Type B pancreatic cell (in vitro differentiated cells): Measurements from ENCODE around the gene TBC1D16. TPM values are rescaled to one million over a fixed set of nuclear protein-coding genes. Genes with fewer than 3 reads are reported as not detected.
"Not testable (repeated sequence)": the region's sequence is repeated elsewhere in the genome, so short reads cannot be mapped to it uniquely, and the experiment has no call there.

Source experiments
- DNase-seq: peaks from one replicate; pipeline ENCODE4 v3.0.0; 2021; ENCODE audit warnings: mixed read lengths; ENCODE audit not compliant: unreplicated experiment; ENCODE audit errors: extremely low spot score
- H3K27ac Mint-ChIP-seq: 2 replicates; pipeline ENCODE4 v1.8.0; 2021; ENCODE audit warnings: mild to moderate bottlenecking, mixed read lengths
- H3K27me3 Mint-ChIP-seq: 2 replicates; pipeline ENCODE4 v1.8.0; 2021; ENCODE audit warnings: mixed read lengths
- H3K36me3 Mint-ChIP-seq: 2 replicates; pipeline ENCODE4 v1.8.0; 2021; ENCODE audit warnings: mixed read lengths
- H3K4me1 Mint-ChIP-seq: one replicate; pipeline ENCODE4 v1.8.0; 2021; ENCODE audit warnings: mixed read lengths; ENCODE audit not compliant: unreplicated experiment
- H3K4me3 Mint-ChIP-seq: 2 replicates; pipeline ENCODE4 v1.8.0; 2021; ENCODE audit warnings: mild to moderate bottlenecking, mixed read lengths
- H3K9me3 Mint-ChIP-seq: 2 replicates; pipeline ENCODE4 v1.8.0; 2021; ENCODE audit warnings: mixed read lengths
- CTCF ChIP-seq: fragments of 200-600 bp; sonication (generic); conservative IDR thresholded peaks from 2 replicates; pipeline ENCODE4 v1.5.0; 2021; ENCODE audit warnings: antibody characterized with exemption, mild to moderate bottlenecking
- total RNA-seq: library from RNA; stranded (reverse); gene quantifications from 2 replicates; pipeline ENCODE4 v1.2.1, GENCODE V29; 2021; ENCODE audit warnings: low replicate concordance

The TBC1D16 gene
- total RNA-seq, 1 donor from 2014 or later = 71.9 TPM

- no peak for DNase-seq
- Mint-ChIP-seq H3K36me3 (peaks cover 12% of the 10 kb centered on the region), H3K4me3 (no peak overlapping the region), H3K9me3 (no peaks in the 10 kb centered on the region), H3K27me3 (no peaks in the 10 kb centered on the region), H3K4me1 (no peaks in the 10 kb centered on the region), H3K27ac (no peak overlapping the region)
- TF ChIP-seq CTCF = no peak
These were observed 15.0 kb upstream of the TBC1D16 start for GRCh38 chr17:80050706-80051105.

- no peak for DNase-seq
- no peak overlapping the region for H3K27ac Mint-ChIP-seq
- H3K9me3 Mint-ChIP-seq = no peaks in the 10 kb centered on the region
- TF ChIP-seq CTCF = no peak
- no peak overlapping the region for H3K4me3 Mint-ChIP-seq
- H3K4me1 Mint-ChIP-seq = no peaks in the 10 kb centered on the region
- peaks cover 12% of the 10 kb centered on the region for H3K36me3 Mint-ChIP-seq
- H3K27me3 Mint-ChIP-seq = no peaks in the 10 kb centered on the region
These were observed 14.3 kb upstream of the TBC1D16 start for GRCh38 chr17:80049986-80050385.

- no peak for TF ChIP-seq CTCF
- no peak for DNase-seq
- Mint-ChIP-seq H3K36me3 (peaks cover 28% of the 10 kb centered on the region), H3K4me1 (no peaks in the 10 kb centered on the region), H3K4me3 (no peak overlapping the region), H3K27me3 (no peaks in the 10 kb centered on the region), H3K9me3 (no peaks in the 10 kb centered on the region), H3K27ac (no peak overlapping the region)
These were observed 11.5 kb upstream of the TBC1D16 start for GRCh38 chr17:80047176-80047575.

GRCh38 chr17:80046709-80047108 is 11.0 kb upstream of the TBC1D16 start:
- H3K4me1 Mint-ChIP-seq, H3K27me3 Mint-ChIP-seq, DNase-seq, H3K27ac Mint-ChIP-seq, H3K9me3 Mint-ChIP-seq, H3K4me3 Mint-ChIP-seq: not testable (repeated sequence)
- peaks cover 29% of the 10 kb centered on the region for H3K36me3 Mint-ChIP-seq

- no peaks in the 10 kb centered on the region for H3K27me3 Mint-ChIP-seq
- TF ChIP-seq CTCF = no peak
- peaks cover 29% of the 10 kb centered on the region for H3K36me3 Mint-ChIP-seq
- no peaks in the 10 kb centered on the region for H3K9me3 Mint-ChIP-seq
- no peak for DNase-seq
- no peak overlapping the region for H3K4me3 Mint-ChIP-seq
- no peaks in the 10 kb centered on the region for H3K4me1 Mint-ChIP-seq
- H3K27ac Mint-ChIP-seq = no peak overlapping the region
These were observed 10.0 kb upstream of the TBC1D16 start for GRCh38 chr17:80045703-80046102.

- Mint-ChIP-seq H3K9me3 (no peaks in the 10 kb centered on the region), H3K4me3 (no peak overlapping the region), H3K36me3 (peaks cover 27% of the 10 kb centered on the region), H3K27me3 (no peaks in the 10 kb centered on the region), H3K4me1 (no peaks in the 10 kb centered on the region), H3K27ac (no peak overlapping the region)
- TF ChIP-seq CTCF = no peak
- no peak for DNase-seq
These were observed 8.3 kb upstream of the TBC1D16 start for GRCh38 chr17:80043963-80044362.
